ENCODE results near the gene EYA3.

Gene EYA3

GRCh38 chr1:27990920-27991537 is 97.4 kb downstream of the EYA3 start:
- Histone ChIP-seq H3K4me1 (ENCODE audit: control insufficient read depth, low read length) (no peaks in the 10 kb centered on the region), H3K36me3 (ENCODE audit: control insufficient read depth, low read length) (peaks cover 83% of the 10 kb centered on the region)

GRCh38 chr1:27981145-27981544 is 107.3 kb downstream of the EYA3 start:
- no peak overlapping the region for H3K4me3 ChIP-seq (ENCODE audit: low read length)
- H3K9me2 ChIP-seq (replicated peaks; ENCODE audit: control insufficient read depth, low read length), result no peaks in the 10 kb centered on the region
- H3K27ac ChIP-seq (ENCODE audit: low read depth, low read length), result no peak overlapping the region
- no peak overlapping the region for H3K4me2 ChIP-seq (ENCODE audit: low read length)
- H3K79me2 ChIP-seq (ENCODE audit: control insufficient read depth, low read length), result no peaks in the 10 kb centered on the region
- peaks cover 19% of the 10 kb centered on the region for H3F3A ChIP-seq (ENCODE audit: control insufficient read depth, insufficient read depth)
- no peaks in the 10 kb centered on the region for H4K20me1 ChIP-seq (ENCODE audit: control insufficient read depth, insufficient read depth, low read depth, low read length)
- H3K4me1 ChIP-seq (ENCODE audit: control insufficient read depth, low read length), result no peaks in the 10 kb centered on the region
- no peak for TF ChIP-seq EZH2phosphoT487 (IDR thresholded peaks at IDR 0.05; ENCODE audit: borderline replicate concordance, low read length)
- TF ChIP-seq, protein P1, sequence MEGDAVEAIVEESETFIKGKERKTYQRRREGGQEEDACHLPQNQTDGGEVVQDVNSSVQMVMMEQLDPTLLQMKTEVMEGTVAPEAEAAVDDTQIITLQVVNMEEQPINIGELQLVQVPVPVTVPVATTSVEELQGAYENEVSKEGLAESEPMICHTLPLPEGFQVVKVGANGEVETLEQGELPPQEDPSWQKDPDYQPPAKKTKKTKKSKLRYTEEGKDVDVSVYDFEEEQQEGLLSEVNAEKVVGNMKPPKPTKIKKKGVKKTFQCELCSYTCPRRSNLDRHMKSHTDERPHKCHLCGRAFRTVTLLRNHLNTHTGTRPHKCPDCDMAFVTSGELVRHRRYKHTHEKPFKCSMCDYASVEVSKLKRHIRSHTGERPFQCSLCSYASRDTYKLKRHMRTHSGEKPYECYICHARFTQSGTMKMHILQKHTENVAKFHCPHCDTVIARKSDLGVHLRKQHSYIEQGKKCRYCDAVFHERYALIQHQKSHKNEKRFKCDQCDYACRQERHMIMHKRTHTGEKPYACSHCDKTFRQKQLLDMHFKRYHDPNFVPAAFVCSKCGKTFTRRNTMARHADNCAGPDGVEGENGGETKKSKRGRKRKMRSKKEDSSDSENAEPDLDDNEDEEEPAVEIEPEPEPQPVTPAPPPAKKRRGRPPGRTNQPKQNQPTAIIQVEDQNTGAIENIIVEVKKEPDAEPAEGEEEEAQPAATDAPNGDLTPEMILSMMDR (IDR thresholded peaks at IDR 0.05; ENCODE audit: low read depth, low read length, poor library complexity, severe bottlenecking), result no peak
- peaks cover 9% of the 10 kb centered on the region for H3K36me3 ChIP-seq (ENCODE audit: control insufficient read depth, low read length)
- no peaks in the 10 kb centered on the region for H3K9me3 ChIP-seq (ENCODE audit: control insufficient read depth, insufficient read depth, low read length)
- H3K27me3 ChIP-seq (ENCODE audit: control insufficient read depth, low read length), result no peaks in the 10 kb centered on the region

More at GRCh38 chr1:27990920-27991537, 97.4 kb downstream of the EYA3 start:
- Histone ChIP-seq H3K4me3 (ENCODE audit: low read length) (no peak overlapping the region), H3K9me2 (replicated peaks; ENCODE audit: control insufficient read depth, low read length) (no peaks in the 10 kb centered on the region), H3K4me2 (ENCODE audit: low read length) (no peak overlapping the region), H3K27ac (ENCODE audit: low read depth, low read length) (no peak overlapping the region), H3K9me3 (ENCODE audit: control insufficient read depth, insufficient read depth, low read length) (no peaks in the 10 kb centered on the region), H3K27me3 (ENCODE audit: control insufficient read depth, low read length) (no peaks in the 10 kb centered on the region), H4K20me1 (ENCODE audit: control insufficient read depth, insufficient read depth, low read depth, low read length) (no peaks in the 10 kb centered on the region), H3F3A (ENCODE audit: control insufficient read depth, insufficient read depth) (no peaks in the 10 kb centered on the region), H3K79me2 (ENCODE audit: control insufficient read depth, low read length) (no peaks in the 10 kb centered on the region)
- no peak for TF ChIP-seq EZH2phosphoT487 (IDR thresholded peaks at IDR 0.05; ENCODE audit: borderline replicate concordance, low read length)
- TF ChIP-seq, protein P1 (IDR thresholded peaks at IDR 0.05; ENCODE audit: low read depth, low read length, poor library complexity, severe bottlenecking), result no peak

- Histone ChIP-seq H3K4me1 (ENCODE audit: control insufficient read depth, low read length) (no peaks in the 10 kb centered on the region), H3K4me3 (ENCODE audit: low read length) (no peak overlapping the region), H3K27me3 (ENCODE audit: control insufficient read depth, low read length) (no peaks in the 10 kb centered on the region), H3K36me3 (ENCODE audit: control insufficient read depth, low read length) (peaks cover 9% of the 10 kb centered on the region), H3K4me2 (ENCODE audit: low read length) (no peak overlapping the region), H3K79me2 (ENCODE audit: control insufficient read depth, low read length) (no peaks in the 10 kb centered on the region), H4K20me1 (ENCODE audit: control insufficient read depth, insufficient read depth, low read depth, low read length) (no peaks in the 10 kb centered on the region), H3K9me3 (ENCODE audit: control insufficient read depth, insufficient read depth, low read length) (no peaks in the 10 kb centered on the region), H3K9me2 (replicated peaks; ENCODE audit: control insufficient read depth, low read length) (no peaks in the 10 kb centered on the region), H3F3A (ENCODE audit: control insufficient read depth, insufficient read depth) (peaks cover 19% of the 10 kb centered on the region), H3K27ac (ENCODE audit: low read depth, low read length) (no peak overlapping the region)
- no peak for TF ChIP-seq EZH2phosphoT487 (IDR thresholded peaks at IDR 0.05; ENCODE audit: borderline replicate concordance, low read length)
- TF ChIP-seq, protein P1 (IDR thresholded peaks at IDR 0.05; ENCODE audit: low read depth, low read length, poor library complexity, severe bottlenecking), result no peak
These were observed 108.1 kb downstream of the EYA3 start for GRCh38 chr1:27980216-27980845.

Data from DOHH2 (cell line).